ENCODE data around the gene LCN1. TPM values are rescaled to one million over a fixed set of nuclear protein-coding genes. Genes with fewer than 3 reads are reported as not detected.

The LCN1 gene
- total RNA-seq, 1 donor from 2014 or later = not detected

- H3K27me3 ChIP-seq = no peaks in the 10 kb centered on the region
- H3K4me1 ChIP-seq = no peaks in the 10 kb centered on the region
- no peak overlapping the region for H3K27ac ChIP-seq
- no peaks in the 10 kb centered on the region for H3K9me3 ChIP-seq
- no peak overlapping the region for H3K4me3 ChIP-seq
- H3K36me3 ChIP-seq = no peaks in the 10 kb centered on the region
- DNase-seq (ENCODE audit: low spot score in 2 of 2) = no peak
- TF ChIP-seq CTCF (IDR thresholded peaks at IDR 0.05) = no peak
- intact Hi-C loops (cut with DNase I) = no loop called here
Observed at GRCh38 chr9:135563039-135563476, 41.8 kb downstream of the LCN1 start.

GRCh38 chr9:135563858-135564257, 42.6 kb downstream of the LCN1 start:
- intact Hi-C loops (cut with DNase I) = no loop called here
- Histone ChIP-seq H3K27me3 (no peaks in the 10 kb centered on the region), H3K4me1 (no peaks in the 10 kb centered on the region), H3K9me3 (no peaks in the 10 kb centered on the region), H3K4me3 (no peak overlapping the region), H3K27ac (no peak overlapping the region), H3K36me3 (no peaks in the 10 kb centered on the region)
- DNase-seq (ENCODE audit: low spot score in 2 of 2) = no peak
- no peak for TF ChIP-seq CTCF (IDR thresholded peaks at IDR 0.05)

- intact Hi-C loops (cut with DNase I) = no loop called here
- H3K36me3 ChIP-seq = no peaks in the 10 kb centered on the region
- no peaks in the 10 kb centered on the region for H3K27me3 ChIP-seq
- no peak for DNase-seq (ENCODE audit: low spot score in 2 of 2)
- no peaks in the 10 kb centered on the region for H3K4me1 ChIP-seq
- no peak overlapping the region for H3K27ac ChIP-seq
- no peaks in the 10 kb centered on the region for H3K9me3 ChIP-seq
- no peak overlapping the region for H3K4me3 ChIP-seq
- no peak for TF ChIP-seq CTCF (IDR thresholded peaks at IDR 0.05)
Observed at GRCh38 chr9:135565141-135565628, 43.9 kb downstream of the LCN1 start.

- intact Hi-C loops (cut with DNase I) = no loop called here
- H3K36me3 ChIP-seq = no peaks in the 10 kb centered on the region
- DNase-seq (ENCODE audit: low spot score in 2 of 2) = no peak
- H3K27me3 ChIP-seq = no peaks in the 10 kb centered on the region
- TF ChIP-seq CTCF (IDR thresholded peaks at IDR 0.05) = no peak
- H3K4me1 ChIP-seq = no peaks in the 10 kb centered on the region
- no peak overlapping the region for H3K27ac ChIP-seq
- H3K9me3 ChIP-seq = no peaks in the 10 kb centered on the region
- H3K4me3 ChIP-seq = no peak overlapping the region
Observed at GRCh38 chr9:135565636-135566035, 44.4 kb downstream of the LCN1 start.

GRCh38 chr9:135566552-135566951, 45.3 kb downstream of the LCN1 start:
- Histone ChIP-seq H3K4me1 (no peaks in the 10 kb centered on the region), H3K27ac (no peak overlapping the region), H3K9me3 (no peaks in the 10 kb centered on the region), H3K27me3 (no peaks in the 10 kb centered on the region), H3K36me3 (no peaks in the 10 kb centered on the region), H3K4me3 (no peak overlapping the region)
- intact Hi-C loops (cut with DNase I) = no loop called here
- no peak for DNase-seq (ENCODE audit: low spot score in 2 of 2)
- TF ChIP-seq CTCF (IDR thresholded peaks at IDR 0.05) = no peak

- Histone ChIP-seq H3K27ac (no peak overlapping the region), H3K4me1 (no peaks in the 10 kb centered on the region), H3K27me3 (no peaks in the 10 kb centered on the region), H3K9me3 (no peaks in the 10 kb centered on the region), H3K4me3 (no peak overlapping the region), H3K36me3 (no peaks in the 10 kb centered on the region)
- TF ChIP-seq CTCF (IDR thresholded peaks at IDR 0.05) = no peak
- no peak for DNase-seq (ENCODE audit: low spot score in 2 of 2)
- intact Hi-C loops (cut with DNase I) = no loop called here
Observed at GRCh38 chr9:135567311-135567710, 46.1 kb downstream of the LCN1 start.

Measured in ascending aorta (tissue), 2 donors.